DMS 273 treated with DMSO at 0.1 percent for 48 hours (cell line): ENCODE results near the gene SPATA3.
"Not testable (repeated sequence)": the region's sequence is repeated elsewhere in the genome, so short reads cannot be mapped to it uniquely, and the experiment has no call there.

Source experiments
- DNase-seq: peaks from one replicate; lab custom pipeline; 2025; lab: John Stamatoyannopoulos, UW

The SPATA3 gene

GRCh38 chr2:230998882-230999281 lies 3.0 kb downstream of the SPATA3 start:
- no peak for DNase-seq

GRCh38 chr2:230999477-230999876 lies 3.6 kb downstream of the SPATA3 start:
- no peak for DNase-seq

DNA sequence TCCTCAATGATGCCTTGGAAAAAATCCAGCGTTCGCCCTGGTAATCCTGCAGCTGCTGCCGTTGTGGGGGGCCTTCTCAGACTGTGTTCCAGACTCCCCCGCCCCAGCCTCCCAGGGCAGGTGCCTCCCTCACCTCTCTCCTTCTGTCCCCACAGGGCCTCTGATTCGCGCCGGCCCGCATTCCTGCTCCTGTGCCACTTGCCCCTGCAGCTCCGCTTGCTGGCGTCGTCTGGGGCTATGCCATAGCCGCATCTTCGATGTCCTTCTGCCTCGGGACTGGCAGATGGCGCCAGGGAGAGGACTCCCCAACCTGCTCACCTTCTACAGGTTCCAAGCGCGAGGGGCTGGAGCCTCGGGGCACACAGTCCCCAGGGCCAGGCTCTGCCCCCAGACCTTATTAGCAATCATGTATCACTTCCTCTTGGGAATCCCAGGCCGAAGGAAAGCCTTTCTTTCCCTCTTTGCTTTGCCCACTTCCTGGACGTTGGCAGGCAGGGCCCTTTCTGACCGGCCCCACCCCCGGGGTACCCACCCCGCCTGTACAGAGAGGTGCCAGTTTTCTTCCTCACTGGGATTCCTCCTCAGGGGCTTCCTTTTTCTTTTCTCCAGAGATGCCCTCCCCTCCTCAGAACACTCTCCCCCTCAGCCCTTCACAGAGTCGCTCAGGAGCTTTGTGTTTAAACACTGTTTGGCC lies 4.4 kb downstream of the SPATA3 start:
- no peak for DNase-seq

DNA sequence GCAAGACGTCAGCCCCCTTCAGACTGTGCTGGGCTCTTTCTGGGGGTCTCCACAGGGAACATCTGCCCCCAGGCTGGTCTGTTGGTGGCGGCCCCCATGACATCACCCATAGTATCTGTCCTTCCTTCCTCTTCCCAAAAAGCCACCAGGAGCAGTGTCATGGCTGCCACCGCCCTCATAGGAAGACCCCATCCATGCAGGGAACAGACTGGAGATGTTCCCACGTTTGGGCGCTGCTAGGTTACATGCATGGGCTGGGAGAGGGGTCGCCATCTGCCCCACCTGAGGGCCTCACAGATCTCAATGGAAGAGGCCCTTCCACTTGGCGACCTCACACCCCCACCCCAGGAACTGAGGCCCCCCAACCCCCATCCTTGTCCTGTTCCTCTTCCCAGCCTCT lies 5.1 kb downstream of the SPATA3 start:
- DNase-seq = no peak

- no peak for DNase-seq
Measured at GRCh38 chr2:231001921-231002320, 6.0 kb downstream of the SPATA3 start.

DNA sequence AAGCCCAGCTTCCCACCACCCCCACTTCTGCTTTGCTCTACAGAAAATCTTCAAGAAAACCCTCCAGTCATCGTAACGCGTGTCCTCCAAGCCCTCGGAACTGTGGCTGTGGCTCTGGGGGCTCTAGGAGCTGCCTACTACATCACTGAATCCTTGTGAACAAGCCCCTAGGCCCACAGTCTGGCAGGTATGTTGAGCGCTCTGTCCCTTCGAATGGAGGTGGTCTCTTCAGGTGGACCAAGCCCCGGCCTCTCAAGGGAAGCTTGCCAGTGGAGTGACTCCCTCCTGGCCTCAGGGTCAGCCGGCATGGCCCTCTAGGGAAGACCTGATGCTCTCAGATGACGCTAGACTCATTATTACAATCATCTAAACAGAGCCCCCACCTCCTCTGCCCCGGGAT lies 6.7 kb downstream of the SPATA3 start:
- no peak for DNase-seq

- no peak for DNase-seq
Measured at GRCh38 chr2:231003186-231003585, 7.3 kb downstream of the SPATA3 start.

GRCh38 chr2:231004930-231005329 lies 9.0 kb downstream of the SPATA3 start:
- DNase-seq = not testable (repeated sequence)

- no peak for DNase-seq
Measured at GRCh38 chr2:231007286-231008098, 11.6 kb downstream of the SPATA3 start.

- no peak for DNase-seq
Measured at GRCh38 chr2:231008131-231008530, 12.2 kb downstream of the SPATA3 start.

- DNase-seq = no peak
Measured at GRCh38 chr2:231009236-231009919, 13.5 kb downstream of the SPATA3 start.

GRCh38 chr2:231010201-231010730 lies 14.3 kb downstream of the SPATA3 start:
- DNase-seq = no peak

- DNase-seq = no peak
Measured at GRCh38 chr2:231011526-231011925, 15.6 kb downstream of the SPATA3 start.

DNA sequence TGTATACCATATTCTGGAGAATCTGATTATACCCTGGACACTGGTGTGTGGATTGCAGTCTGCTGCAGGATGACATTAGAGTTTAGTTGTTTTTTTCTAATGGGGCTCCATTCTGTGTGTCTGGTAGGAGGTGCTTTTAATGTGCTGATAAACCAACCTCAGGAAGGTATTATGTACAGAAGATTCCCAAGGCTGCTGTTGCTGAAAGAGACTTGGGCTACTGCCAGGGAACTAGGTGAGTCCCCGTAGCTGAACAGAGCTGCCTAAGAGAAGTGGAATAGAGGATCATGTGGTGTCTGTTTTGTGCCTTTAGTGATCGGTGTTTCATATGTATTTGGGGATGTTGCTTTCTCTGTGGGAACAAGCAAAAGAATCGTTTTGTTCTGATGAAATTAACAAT lies 16.5 kb downstream of the SPATA3 start:
- DNase-seq = no peak

GRCh38 chr2:231013820-231014219 lies 17.9 kb downstream of the SPATA3 start:
- no peak for DNase-seq

- DNase-seq = no peak
Measured at GRCh38 chr2:231015478-231015877, 19.6 kb downstream of the SPATA3 start.

GRCh38 chr2:231015926-231016325 lies 20.0 kb downstream of the SPATA3 start:
- no peak for DNase-seq

- DNase-seq = no peak
Measured at GRCh38 chr2:231016566-231017230, 20.8 kb downstream of the SPATA3 start.

DNA sequence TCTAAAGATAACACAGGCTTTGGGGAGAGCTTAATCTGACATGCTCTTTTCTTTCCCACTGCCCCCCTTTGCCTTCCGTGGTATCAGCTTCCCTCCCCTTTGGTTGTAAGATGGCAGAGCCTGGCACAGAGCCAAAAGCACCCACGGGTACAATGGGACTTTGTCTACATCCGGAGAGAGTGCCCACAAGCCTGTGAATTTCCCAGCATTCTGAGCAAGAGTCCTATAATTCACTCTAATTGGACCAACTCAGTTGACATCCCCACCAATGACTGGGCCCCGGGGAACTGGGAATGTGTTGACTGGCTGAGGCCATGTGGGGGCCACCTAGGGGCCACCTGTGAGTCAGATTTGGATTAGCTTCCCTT lies 21.3 kb downstream of the SPATA3 start:
- DNase-seq = no peak

- no peak for DNase-seq
Measured at GRCh38 chr2:231018184-231018583, 22.3 kb downstream of the SPATA3 start.

- not testable (repeated sequence) for DNase-seq
Measured at GRCh38 chr2:231025059-231025458, 29.1 kb downstream of the SPATA3 start.

DNA sequence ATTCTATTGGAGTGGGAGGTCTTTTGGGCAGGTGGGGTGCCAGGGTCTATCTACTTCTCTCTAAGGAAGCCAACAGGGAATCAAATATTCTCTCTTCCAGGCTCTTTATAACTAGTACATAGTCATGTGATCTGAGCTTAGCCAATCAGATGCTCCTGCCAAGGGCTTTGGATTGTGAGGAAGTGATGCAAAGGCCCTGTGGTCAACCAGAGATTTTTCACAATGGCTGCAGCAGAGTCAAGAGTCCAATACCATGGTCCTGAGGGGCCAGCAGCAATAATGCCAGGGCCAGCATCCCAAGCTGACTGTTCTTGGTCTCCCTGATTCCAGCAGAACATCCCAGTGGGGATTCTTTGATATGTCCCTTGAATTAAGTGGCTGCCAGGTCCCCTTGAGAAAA lies 33.0 kb downstream of the SPATA3 start:
- DNase-seq = no peak
